ENCODE results near the gene MXI1. TPM values are rescaled to one million over a fixed set of nuclear protein-coding genes. Genes with fewer than 3 reads are reported as not detected.
"Not testable (repeated sequence)": the region's sequence is repeated elsewhere in the genome, so short reads cannot be mapped to it uniquely, and the experiment has no call there.

The MXI1 gene
- total RNA-seq, 2 experiments from 2014 or later, result 24.4 to 26.7 TPM

- Mint-ChIP-seq H3K36me3 (no peaks in the 10 kb centered on the region), H3K9me3 (peaks cover 7% of the 10 kb centered on the region), H3K27ac (no peak overlapping the region), H3K4me3 (no peak overlapping the region), H3K27me3 (peaks cover 10% of the 10 kb centered on the region), H3K4me1 (peaks cover 2% of the 10 kb centered on the region)
- DNase-seq, result no peak
These were observed 110.8 kb downstream of the MXI1 start for GRCh38 chr10:110317866-110318850.

- Mint-ChIP-seq H3K27ac (no peak overlapping the region), H3K27me3 (peaks cover 11% of the 10 kb centered on the region), H3K36me3 (no peaks in the 10 kb centered on the region), H3K9me3 (peaks cover 7% of the 10 kb centered on the region), H3K4me3 (no peak overlapping the region), H3K4me1 (peaks cover 12% of the 10 kb centered on the region)
- no peak for DNase-seq
These were observed 114.6 kb downstream of the MXI1 start for GRCh38 chr10:110321869-110322620.

GRCh38 chr10:110323503-110323902 is 116.1 kb downstream of the MXI1 start:
- H3K27me3 Mint-ChIP-seq, result peaks cover 11% of the 10 kb centered on the region
- peaks cover 11% of the 10 kb centered on the region for H3K4me1 Mint-ChIP-seq

GRCh38 chr10:110324201-110324804 is 116.9 kb downstream of the MXI1 start:
- DNase-seq, result no peak
- H3K4me1 Mint-ChIP-seq, result peaks cover 11% of the 10 kb centered on the region
- peaks cover 11% of the 10 kb centered on the region for H3K27me3 Mint-ChIP-seq
- no peaks in the 10 kb centered on the region for H3K36me3 Mint-ChIP-seq
- H3K27ac Mint-ChIP-seq, result peak overlapping the region; percentile 61
- H3K9me3 Mint-ChIP-seq, result peaks cover 9% of the 10 kb centered on the region
- no peak overlapping the region for H3K4me3 Mint-ChIP-seq

More at GRCh38 chr10:110323503-110323902, 116.1 kb downstream of the MXI1 start:
- H3K36me3 Mint-ChIP-seq, result no peaks in the 10 kb centered on the region
- H3K9me3 Mint-ChIP-seq, result peaks cover 7% of the 10 kb centered on the region
- no peak overlapping the region for H3K4me3 Mint-ChIP-seq
- H3K27ac Mint-ChIP-seq, result no peak overlapping the region
- no peak for DNase-seq

GRCh38 chr10:110324805-110325280 is 117.4 kb downstream of the MXI1 start:
- no peak for DNase-seq
- H3K9me3 Mint-ChIP-seq, result peaks cover 13% of the 10 kb centered on the region
- H3K4me3 Mint-ChIP-seq, result no peak overlapping the region
- peaks cover 3% of the 10 kb centered on the region for H3K36me3 Mint-ChIP-seq
- peaks cover 11% of the 10 kb centered on the region for H3K4me1 Mint-ChIP-seq
- H3K27ac Mint-ChIP-seq, result peak overlapping the region; percentile 61
- peaks cover 11% of the 10 kb centered on the region for H3K27me3 Mint-ChIP-seq

GRCh38 chr10:110326351-110327032 is 119.1 kb downstream of the MXI1 start:
- H3K4me1 Mint-ChIP-seq, result peaks cover 11% of the 10 kb centered on the region
- DNase-seq, result no peak
- H3K9me3 Mint-ChIP-seq, result peaks cover 20% of the 10 kb centered on the region
- peaks cover 11% of the 10 kb centered on the region for H3K27me3 Mint-ChIP-seq
- H3K4me3 Mint-ChIP-seq, result no peak overlapping the region
- H3K36me3 Mint-ChIP-seq, result peaks cover 6% of the 10 kb centered on the region
- H3K27ac Mint-ChIP-seq, result no peak overlapping the region

GRCh38 chr10:110327262-110327914 is 120.0 kb downstream of the MXI1 start:
- no peak for DNase-seq
- Mint-ChIP-seq H3K4me3 (no peak overlapping the region), H3K27ac (no peak overlapping the region), H3K4me1 (peaks cover 11% of the 10 kb centered on the region), H3K27me3 (peaks cover 8% of the 10 kb centered on the region), H3K9me3 (peaks cover 16% of the 10 kb centered on the region), H3K36me3 (peaks cover 6% of the 10 kb centered on the region)

GRCh38 chr10:110330675-110331074 is 123.3 kb downstream of the MXI1 start:
- no peak for DNase-seq
- Mint-ChIP-seq H3K27ac (no peak overlapping the region), H3K27me3 (peaks cover 7% of the 10 kb centered on the region), H3K9me3 (peaks cover 15% of the 10 kb centered on the region), H3K4me1 (peaks cover 9% of the 10 kb centered on the region), H3K4me3 (no peak overlapping the region), H3K36me3 (peaks cover 6% of the 10 kb centered on the region)

GRCh38 chr10:110331226-110331795 is 123.9 kb downstream of the MXI1 start:
- H3K9me3 Mint-ChIP-seq, result peaks cover 15% of the 10 kb centered on the region
- H3K36me3 Mint-ChIP-seq, H3K27ac Mint-ChIP-seq, H3K4me1 Mint-ChIP-seq, H3K4me3 Mint-ChIP-seq, DNase-seq, H3K27me3 Mint-ChIP-seq: not testable (repeated sequence)

GRCh38 chr10:110334061-110334656 is 126.8 kb downstream of the MXI1 start:
- Mint-ChIP-seq H3K4me3 (no peak overlapping the region), H3K27ac (no peak overlapping the region), H3K36me3 (peaks cover 6% of the 10 kb centered on the region), H3K4me1 (peaks cover 7% of the 10 kb centered on the region), H3K27me3 (no peaks in the 10 kb centered on the region), H3K9me3 (peaks cover 14% of the 10 kb centered on the region)
- DNase-seq, result no peak

GRCh38 chr10:110335314-110336064 is 128.1 kb downstream of the MXI1 start:
- peaks cover 6% of the 10 kb centered on the region for H3K9me3 Mint-ChIP-seq
- H3K27ac Mint-ChIP-seq, result no peak overlapping the region
- H3K4me3 Mint-ChIP-seq, result no peak overlapping the region
- H3K27me3 Mint-ChIP-seq, result no peaks in the 10 kb centered on the region
- DNase-seq, result no peak
- H3K36me3 Mint-ChIP-seq, result no peaks in the 10 kb centered on the region
- peaks cover 7% of the 10 kb centered on the region for H3K4me1 Mint-ChIP-seq

GRCh38 chr10:110336111-110336721 is 128.8 kb downstream of the MXI1 start:
- Mint-ChIP-seq H3K36me3 (no peaks in the 10 kb centered on the region), H3K9me3 (no peaks in the 10 kb centered on the region), H3K27me3 (no peaks in the 10 kb centered on the region), H3K4me1 (peaks cover 7% of the 10 kb centered on the region), H3K27ac (no peak overlapping the region), H3K4me3 (no peak overlapping the region)
- DNase-seq, result no peak
